GM12873 (cell line): ENCODE measurements around the gene ODF2L.

Experiments
- CTCF ChIP-seq: IDR thresholded peaks from 2 replicates; pipeline ENCODE4 v1.5.1; 2012; ENCODE audit warnings: low read depth, mild to moderate bottlenecking, moderate library complexity, low read length, control low read depth; ENCODE audit not compliant: insufficient read depth; ENCODE audit errors: missing control alignments

Gene ODF2L

GRCh38 chr1:86317926-86318325, 78.2 kb downstream of the ODF2L start:
- no peak for TF ChIP-seq CTCF

GRCh38 chr1:86305731-86306130, 90.4 kb downstream of the ODF2L start:
- TF ChIP-seq CTCF, result no peak

GRCh38 chr1:86303041-86303690, 93.0 kb downstream of the ODF2L start:
- no peak for TF ChIP-seq CTCF
